GM21526 (cell line): ENCODE measurements around the gene ZC3H18.

Experiments
- ATAC-seq: cut with Tn5 transposase; IDR thresholded peaks from one replicate; pipeline ENCODE4 v1.9.1; 2021; ENCODE audit warnings: moderate library complexity; ENCODE audit not compliant: unreplicated experiment, low FRiP score

Gene ZC3H18

GRCh38 chr16:88578446-88579313 is 8.5 kb downstream of the ZC3H18 start:
- ATAC-seq = no peak

GRCh38 chr16:88580371-88580770 is 10.2 kb downstream of the ZC3H18 start:
- no peak for ATAC-seq

GRCh38 chr16:88581033-88581432 is 10.8 kb downstream of the ZC3H18 start:
- no peak for ATAC-seq

GRCh38 chr16:88582912-88583575 is 12.8 kb downstream of the ZC3H18 start:
- ATAC-seq = no peak

GRCh38 chr16:88584676-88585075 is 14.5 kb downstream of the ZC3H18 start:
- ATAC-seq = no peak

- no peak for ATAC-seq
These were observed 15.1 kb downstream of the ZC3H18 start for GRCh38 chr16:88585269-88585668.

GRCh38 chr16:88585927-88586581 is 15.9 kb downstream of the ZC3H18 start:
- ATAC-seq = no peak

- ATAC-seq = no peak
These were observed 17.9 kb downstream of the ZC3H18 start for GRCh38 chr16:88588148-88588547.

- no peak for ATAC-seq
These were observed 18.6 kb downstream of the ZC3H18 start for GRCh38 chr16:88588754-88589153.

GRCh38 chr16:88589441-88589840 is 19.2 kb downstream of the ZC3H18 start:
- no peak for ATAC-seq

GRCh38 chr16:88591577-88592021 is 21.4 kb downstream of the ZC3H18 start:
- ATAC-seq = no peak

- no peak for ATAC-seq
These were observed 22.9 kb downstream of the ZC3H18 start for GRCh38 chr16:88593061-88593460.

GRCh38 chr16:88593489-88593888 is 23.3 kb downstream of the ZC3H18 start:
- no peak for ATAC-seq

GRCh38 chr16:88593910-88594309 is 23.7 kb downstream of the ZC3H18 start:
- no peak for ATAC-seq

GRCh38 chr16:88595101-88595500 is 24.9 kb downstream of the ZC3H18 start:
- ATAC-seq = no peak

GRCh38 chr16:88595921-88596320 is 25.7 kb downstream of the ZC3H18 start:
- no peak for ATAC-seq

- ATAC-seq = no peak
These were observed 26.3 kb downstream of the ZC3H18 start for GRCh38 chr16:88596483-88596882.

- no peak for ATAC-seq
These were observed 27.8 kb downstream of the ZC3H18 start for GRCh38 chr16:88597856-88598491.

GRCh38 chr16:88599092-88599733 is 29.0 kb downstream of the ZC3H18 start:
- no peak for ATAC-seq

- no peak for ATAC-seq
These were observed 29.8 kb downstream of the ZC3H18 start for GRCh38 chr16:88599825-88600538.
